Tibial nerve (tissue), 4 donors: ENCODE measurements around the gene MBOAT1.

ENCODE experiments used
- CTCF ChIP-seq, 5 experiments: fragments of 200-600 bp in 3 of 5; fragments of 450-650 bp in 2 of 5; sonication (generic) in 3 of 5; IDR thresholded peaks; one replicate each; pipeline ENCODE4 v1.5.1; 2016 to 2019; ENCODE audit warnings: antibody characterized with exemption in 5 of 5, mild to moderate bottlenecking in 3 of 5, moderate library complexity in 2 of 5
- EP300 ChIP-seq, 2 donors: sonication (generic); formaldehyde crosslinking; IDR thresholded peaks; one replicate each; pipeline ENCODE4 v1.6.1; 2017; ENCODE audit warnings: antibody characterized with exemption in 2 of 2, mild to moderate bottlenecking in 1 of 2
- POLR2A ChIP-seq, 2 donors: fragments of 450-650 bp; IDR thresholded peaks; one replicate each; pipeline ENCODE4 v1.6.1; 2017; ENCODE audit warnings: antibody characterized with exemption in 2 of 2, mild to moderate bottlenecking in 2 of 2, moderate library complexity in 2 of 2

- no peak for TF ChIP-seq CTCF (IDR thresholded peaks at IDR 0.05)
- no peak for TF ChIP-seq POLR2A (IDR thresholded peaks at IDR 0.05)
- no peak for TF ChIP-seq EP300 (IDR thresholded peaks at IDR 0.05)
These were observed 66.0 kb downstream of the MBOAT1 start for GRCh38 chr6:20146291-20146690.
